ENCODE measurements around the gene ARHGAP24.

ARHGAP24 gene

DNA sequence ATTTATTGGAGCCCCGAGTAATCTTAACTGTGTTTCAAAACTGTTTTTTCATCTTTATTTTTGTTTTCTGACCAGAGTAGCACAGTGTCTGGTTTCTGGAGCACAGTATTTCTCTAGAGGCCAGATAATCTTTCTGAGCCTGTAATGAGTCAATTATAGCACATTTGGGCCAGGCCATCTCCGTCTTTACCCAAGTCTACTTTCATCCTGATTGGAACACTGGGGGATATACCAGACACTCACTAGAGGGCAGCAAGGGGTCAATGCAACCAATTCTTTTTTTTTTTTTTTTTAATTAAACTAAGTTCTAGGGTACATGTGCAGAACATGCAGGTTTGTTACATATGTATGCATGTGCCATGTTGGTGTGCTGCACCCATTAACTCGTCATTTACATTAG lies 282.0 kb downstream of the ARHGAP24 start:
- Histone ChIP-seq H3F3A (ENCODE audit: insufficient read depth) (peaks cover 2% of the 10 kb centered on the region; the same call in 1 of the 2 replicates), H3K27ac (ENCODE audit: low read depth, low read length) (no peak overlapping the region), H3K9me2 (replicated peaks; ENCODE audit: insufficient read depth, low read length) (no peaks in the 10 kb centered on the region), H3K4me3 (ENCODE audit: insufficient read depth, low read length, poor library complexity, severe bottlenecking) (no peak overlapping the region), H3K79me2 (ENCODE audit: insufficient read depth, low read length) (no peaks in the 10 kb centered on the region), H3K27me3 (ENCODE audit: low read length) (no peaks in the 10 kb centered on the region), H2AFZ (ENCODE audit: low read depth, low read length, severe bottlenecking) (no peak overlapping the region), H3K9ac (ENCODE audit: low read length) (no peak overlapping the region), H3K4me2 (ENCODE audit: low read depth, low read length, poor library complexity, severe bottlenecking) (no peak overlapping the region), H3K36me3 (ENCODE audit: low read length) (no peaks in the 10 kb centered on the region), H3K9me3 (ENCODE audit: insufficient read depth, low read length) (no peaks in the 10 kb centered on the region), H4K20me1 (ENCODE audit: low read depth, low read length) (no peaks in the 10 kb centered on the region)
- TF ChIP-seq, protein P1, sequence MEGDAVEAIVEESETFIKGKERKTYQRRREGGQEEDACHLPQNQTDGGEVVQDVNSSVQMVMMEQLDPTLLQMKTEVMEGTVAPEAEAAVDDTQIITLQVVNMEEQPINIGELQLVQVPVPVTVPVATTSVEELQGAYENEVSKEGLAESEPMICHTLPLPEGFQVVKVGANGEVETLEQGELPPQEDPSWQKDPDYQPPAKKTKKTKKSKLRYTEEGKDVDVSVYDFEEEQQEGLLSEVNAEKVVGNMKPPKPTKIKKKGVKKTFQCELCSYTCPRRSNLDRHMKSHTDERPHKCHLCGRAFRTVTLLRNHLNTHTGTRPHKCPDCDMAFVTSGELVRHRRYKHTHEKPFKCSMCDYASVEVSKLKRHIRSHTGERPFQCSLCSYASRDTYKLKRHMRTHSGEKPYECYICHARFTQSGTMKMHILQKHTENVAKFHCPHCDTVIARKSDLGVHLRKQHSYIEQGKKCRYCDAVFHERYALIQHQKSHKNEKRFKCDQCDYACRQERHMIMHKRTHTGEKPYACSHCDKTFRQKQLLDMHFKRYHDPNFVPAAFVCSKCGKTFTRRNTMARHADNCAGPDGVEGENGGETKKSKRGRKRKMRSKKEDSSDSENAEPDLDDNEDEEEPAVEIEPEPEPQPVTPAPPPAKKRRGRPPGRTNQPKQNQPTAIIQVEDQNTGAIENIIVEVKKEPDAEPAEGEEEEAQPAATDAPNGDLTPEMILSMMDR (IDR thresholded peaks at IDR 0.05; ENCODE audit: insufficient read depth, low read length, poor library complexity, severe bottlenecking): no peak
- no peak for TF ChIP-seq EZH2phosphoT487 (conservative IDR thresholded peaks at IDR 0.05; ENCODE audit: low read length)

- H3F3A ChIP-seq (ENCODE audit: insufficient read depth): no peaks in the 10 kb centered on the region
- no peak overlapping the region for H3K27ac ChIP-seq (ENCODE audit: low read depth, low read length)
- no peaks in the 10 kb centered on the region for H3K9me3 ChIP-seq (ENCODE audit: insufficient read depth, low read length)
- H3K79me2 ChIP-seq (ENCODE audit: insufficient read depth, low read length): no peaks in the 10 kb centered on the region
- H3K4me2 ChIP-seq (ENCODE audit: low read depth, low read length, poor library complexity, severe bottlenecking): no peak overlapping the region
- H4K20me1 ChIP-seq (ENCODE audit: low read depth, low read length): no peaks in the 10 kb centered on the region
- H2AFZ ChIP-seq (ENCODE audit: low read depth, low read length, severe bottlenecking): no peak overlapping the region
- no peak overlapping the region for H3K9ac ChIP-seq (ENCODE audit: low read length)
- no peaks in the 10 kb centered on the region for H3K27me3 ChIP-seq (ENCODE audit: low read length)
- TF ChIP-seq, protein P1 (IDR thresholded peaks at IDR 0.05; ENCODE audit: insufficient read depth, low read length, poor library complexity, severe bottlenecking): no peak
- no peak for TF ChIP-seq EZH2phosphoT487 (conservative IDR thresholded peaks at IDR 0.05; ENCODE audit: low read length)
- no peaks in the 10 kb centered on the region for H3K36me3 ChIP-seq (ENCODE audit: low read length)
- no peak overlapping the region for H3K4me3 ChIP-seq (ENCODE audit: insufficient read depth, low read length, poor library complexity, severe bottlenecking)
- no peaks in the 10 kb centered on the region for H3K9me2 ChIP-seq (replicated peaks; ENCODE audit: insufficient read depth, low read length)
Observed at GRCh38 chr4:85759388-85759787, 284.4 kb downstream of the ARHGAP24 start.

DNA sequence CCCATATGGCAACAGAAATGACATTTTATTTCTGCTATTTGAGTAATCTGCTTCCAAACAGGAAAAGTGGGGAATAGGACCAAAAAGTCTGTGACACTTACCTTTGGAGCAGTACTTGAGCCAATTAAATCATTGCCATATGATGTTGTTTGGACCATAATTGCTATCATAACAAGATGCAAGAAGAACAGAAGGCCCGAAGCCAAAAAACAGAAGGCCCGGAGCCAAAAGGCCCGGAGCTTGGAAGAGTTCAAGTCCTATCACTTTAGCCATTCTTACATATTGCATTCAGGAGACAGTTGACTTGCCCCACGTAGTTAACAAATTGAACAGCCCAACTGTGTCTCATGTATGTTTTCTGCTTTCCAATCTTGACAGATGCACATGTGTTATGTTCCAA lies 285.6 kb downstream of the ARHGAP24 start:
- TF ChIP-seq, protein P1 (IDR thresholded peaks at IDR 0.05; ENCODE audit: insufficient read depth, low read length, poor library complexity, severe bottlenecking): no peak
- no peak for TF ChIP-seq EZH2phosphoT487 (conservative IDR thresholded peaks at IDR 0.05; ENCODE audit: low read length)
- H3K27me3 ChIP-seq (ENCODE audit: low read length): no peaks in the 10 kb centered on the region
- H3K4me2 ChIP-seq (ENCODE audit: low read depth, low read length, poor library complexity, severe bottlenecking): no peak overlapping the region
- H3K4me3 ChIP-seq (ENCODE audit: insufficient read depth, low read length, poor library complexity, severe bottlenecking): no peak overlapping the region
- H3K79me2 ChIP-seq (ENCODE audit: insufficient read depth, low read length): no peaks in the 10 kb centered on the region
- H3K9me2 ChIP-seq (replicated peaks; ENCODE audit: insufficient read depth, low read length): no peaks in the 10 kb centered on the region
- no peaks in the 10 kb centered on the region for H3K9me3 ChIP-seq (ENCODE audit: insufficient read depth, low read length)
- H3F3A ChIP-seq (ENCODE audit: insufficient read depth): no peaks in the 10 kb centered on the region
- H2AFZ ChIP-seq (ENCODE audit: low read depth, low read length, severe bottlenecking): no peak overlapping the region
- H3K36me3 ChIP-seq (ENCODE audit: low read length): no peaks in the 10 kb centered on the region
- no peak overlapping the region for H3K9ac ChIP-seq (ENCODE audit: low read length)
- no peaks in the 10 kb centered on the region for H4K20me1 ChIP-seq (ENCODE audit: low read depth, low read length)
- H3K27ac ChIP-seq (ENCODE audit: low read depth, low read length): no peak overlapping the region
